SK-N-SH (cell line): ENCODE data around the gene USP22.

ENCODE experiments used
- CTCF ChIP-seq: fragments of 200-600 bp; sonication (generic); IDR thresholded peaks from 2 replicates; pipeline ENCODE4 v1.6.1; 2017; ENCODE audit warnings: antibody characterized with exemption, mild to moderate bottlenecking, moderate library complexity
- ELF1 ChIP-seq: IDR thresholded peaks from 2 replicates; pipeline ENCODE4 v1.4.0; 2012
- EZH2phosphoT487 ChIP-seq: fragments of 200-600 bp; sonication (generic); IDR thresholded peaks from 2 replicates; pipeline ENCODE4 v1.6.1; 2017; ENCODE audit warnings: low read depth, mixed run types, mild to moderate bottlenecking, antibody characterized with exemption, moderate library complexity, borderline replicate concordance
- GABPA ChIP-seq: IDR thresholded peaks from 2 replicates; pipeline ENCODE4 v1.4.0; 2012; ENCODE audit warnings: low read depth, mild to moderate bottlenecking
- MXI1 ChIP-seq: IDR thresholded peaks from 2 replicates; pipeline ENCODE4 v1.6.1; 2012; ENCODE audit warnings: mild to moderate bottlenecking, low read depth, low read length, improper control_type of control experiment
- RAD21 ChIP-seq: IDR thresholded peaks from 2 replicates; pipeline ENCODE4 v1.6.1; 2012; ENCODE audit warnings: mild to moderate bottlenecking, low read length
- SIN3A ChIP-seq: IDR thresholded peaks from 2 replicates; pipeline ENCODE4 v1.6.1; 2012; ENCODE audit warnings: low read depth, mild to moderate bottlenecking, low read length, moderate library complexity, borderline replicate concordance
- TAF1 ChIP-seq: IDR thresholded peaks from 2 replicates; pipeline ENCODE4 v1.6.1; 2012; ENCODE audit warnings: low read depth, mild to moderate bottlenecking, low read length, moderate library complexity, borderline replicate concordance

GRCh38 chr17:21058098-21058893, 15.5 kb upstream of the USP22 start:
- TF ChIP-seq CTCF = peak; percentile 46; the same call in 1 of the 2 replicates
- TF ChIP-seq TAF1 = no peak
- no peak for TF ChIP-seq GABPA
- TF ChIP-seq SIN3A = no peak
- TF ChIP-seq RAD21 = no peak
- TF ChIP-seq ELF1 = no peak
- TF ChIP-seq EZH2phosphoT487 = no peak
- TF ChIP-seq MXI1 = no peak
